HG03565 (cell line): ENCODE measurements around the gene NIPBL.
"Not testable (repeated sequence)": the region's sequence is repeated elsewhere in the genome, so short reads cannot be mapped to it uniquely, and the experiment has no call there.

Experiments
- ATAC-seq: cut with Tn5 transposase; IDR thresholded peaks from one replicate; pipeline ENCODE4 v1.9.1; 2021; ENCODE audit warnings: mild to moderate bottlenecking, moderate library complexity; ENCODE audit not compliant: unreplicated experiment

NIPBL gene

DNA sequence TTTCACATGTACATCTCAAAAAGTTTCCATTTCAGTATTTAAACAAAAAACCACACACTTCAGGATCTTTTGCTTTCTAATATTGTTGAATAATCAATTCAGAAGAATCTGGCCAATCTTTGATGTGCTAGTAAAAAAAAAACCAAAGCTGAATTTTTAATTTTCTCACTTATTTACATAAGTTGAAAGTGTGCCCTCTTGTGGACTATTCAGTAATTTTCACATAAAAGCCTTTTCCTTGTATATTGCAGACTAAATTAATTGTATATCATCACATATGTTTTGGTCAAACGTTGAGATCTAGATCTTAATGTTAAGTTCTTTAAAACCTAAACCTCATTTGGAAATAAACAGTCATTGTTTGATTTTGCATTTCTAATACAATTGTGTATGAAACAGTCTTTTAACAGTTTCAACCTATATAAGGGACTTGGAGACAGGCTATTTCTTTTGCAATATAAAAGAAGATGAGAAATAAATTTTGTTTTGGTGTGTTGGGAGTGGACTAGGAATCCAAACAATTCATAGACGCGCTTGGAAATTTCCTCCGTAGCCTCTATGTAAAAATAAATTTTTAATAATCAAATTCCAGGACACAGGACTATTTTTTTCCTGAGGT, 68.1 kb downstream of the NIPBL start:
- ATAC-seq: no peak

DNA sequence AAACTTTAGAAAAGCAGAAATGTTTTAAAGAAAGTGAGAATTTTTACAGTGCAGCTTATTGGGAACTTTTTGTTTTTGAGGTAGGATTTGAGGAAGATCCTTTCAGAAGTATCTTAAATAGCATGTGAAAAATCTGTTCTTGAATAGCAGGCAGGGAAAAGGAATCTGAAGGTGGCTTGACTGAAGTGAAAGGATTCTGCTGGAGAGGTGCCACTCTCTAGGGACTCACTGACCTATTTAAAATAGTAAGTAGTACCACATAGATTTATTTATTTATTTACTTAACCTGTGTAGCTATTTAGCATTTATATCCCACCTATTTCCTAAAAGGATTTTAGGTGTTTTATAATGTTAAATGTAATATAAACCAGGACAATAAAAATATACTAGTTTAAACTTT, 69.1 kb downstream of the NIPBL start:
- no peak for ATAC-seq

DNA sequence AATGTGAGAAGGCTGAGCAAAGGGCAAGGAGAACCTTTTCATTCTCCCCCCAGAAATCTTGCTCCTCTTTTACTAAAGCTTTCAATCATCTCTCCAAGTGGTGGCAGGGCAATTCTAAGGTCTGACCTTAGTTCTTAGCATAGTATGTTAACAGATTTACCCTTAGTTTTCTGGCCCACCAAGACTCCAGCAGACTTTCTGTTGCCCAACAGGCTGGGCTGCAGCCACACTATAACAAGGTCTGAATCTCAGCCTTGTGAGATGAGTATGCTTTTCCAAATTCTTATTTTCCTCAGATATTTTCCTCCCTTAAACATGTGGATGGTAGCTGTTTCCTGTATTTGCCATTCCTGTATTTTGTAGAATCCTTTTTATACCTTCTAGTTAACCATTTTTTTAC, 69.5 kb downstream of the NIPBL start:
- ATAC-seq: no peak

DNA sequence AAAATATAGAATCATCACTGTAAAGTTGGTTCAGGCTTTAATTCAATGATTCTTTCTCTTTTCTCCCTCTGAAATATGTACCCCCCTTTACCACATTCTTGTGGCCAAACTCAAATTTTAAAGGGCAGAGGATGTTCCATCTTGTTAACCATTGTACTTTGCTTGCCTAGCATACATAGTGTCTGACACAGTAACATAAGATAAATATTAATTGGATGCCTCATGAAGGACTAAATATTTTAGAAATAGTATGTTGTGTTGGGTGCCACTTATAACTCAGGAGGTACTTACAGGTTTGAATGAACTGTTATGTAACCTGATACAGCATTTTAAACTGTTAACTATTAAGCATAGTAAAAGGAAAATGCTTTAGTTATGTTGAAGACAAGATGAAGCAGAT, 71.5 kb downstream of the NIPBL start:
- ATAC-seq: no peak

DNA sequence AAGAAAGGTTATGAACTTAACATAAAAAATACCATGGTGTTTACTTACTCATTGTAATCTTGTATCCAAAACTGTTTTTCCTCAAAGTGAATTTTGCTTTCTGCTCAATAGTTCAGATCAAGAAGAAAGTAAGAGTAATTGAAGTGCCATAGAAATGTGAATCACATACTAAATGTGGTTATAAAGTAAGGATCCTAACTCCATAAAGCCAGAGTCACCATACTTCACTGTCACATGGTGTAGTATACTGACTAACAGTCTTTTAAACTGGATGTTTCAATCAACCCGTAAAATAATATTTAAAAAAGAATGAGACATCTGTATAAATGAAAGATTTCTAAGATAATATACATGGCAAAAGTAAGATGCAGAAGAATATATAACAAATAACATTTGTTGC, 72.1 kb downstream of the NIPBL start:
- no peak for ATAC-seq

DNA sequence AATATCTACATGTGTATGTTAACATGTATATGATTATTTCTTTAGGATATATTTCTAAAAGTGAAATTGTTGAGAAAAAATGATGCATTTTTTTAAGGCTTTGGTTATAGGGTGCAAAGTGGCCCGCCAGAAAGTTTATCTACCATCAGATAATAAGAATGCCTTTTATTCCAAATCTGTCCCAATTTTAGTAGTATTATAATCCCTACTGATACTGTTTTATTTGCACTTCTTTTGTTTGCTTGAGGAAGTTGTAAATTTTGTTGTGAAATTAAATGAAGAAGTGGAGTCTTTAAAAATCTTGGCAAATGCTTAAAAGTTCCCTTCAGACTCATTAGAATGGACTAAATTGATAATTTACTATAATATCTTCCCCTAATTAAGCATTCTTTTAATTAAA, 73.0 kb downstream of the NIPBL start:
- no peak for ATAC-seq

DNA sequence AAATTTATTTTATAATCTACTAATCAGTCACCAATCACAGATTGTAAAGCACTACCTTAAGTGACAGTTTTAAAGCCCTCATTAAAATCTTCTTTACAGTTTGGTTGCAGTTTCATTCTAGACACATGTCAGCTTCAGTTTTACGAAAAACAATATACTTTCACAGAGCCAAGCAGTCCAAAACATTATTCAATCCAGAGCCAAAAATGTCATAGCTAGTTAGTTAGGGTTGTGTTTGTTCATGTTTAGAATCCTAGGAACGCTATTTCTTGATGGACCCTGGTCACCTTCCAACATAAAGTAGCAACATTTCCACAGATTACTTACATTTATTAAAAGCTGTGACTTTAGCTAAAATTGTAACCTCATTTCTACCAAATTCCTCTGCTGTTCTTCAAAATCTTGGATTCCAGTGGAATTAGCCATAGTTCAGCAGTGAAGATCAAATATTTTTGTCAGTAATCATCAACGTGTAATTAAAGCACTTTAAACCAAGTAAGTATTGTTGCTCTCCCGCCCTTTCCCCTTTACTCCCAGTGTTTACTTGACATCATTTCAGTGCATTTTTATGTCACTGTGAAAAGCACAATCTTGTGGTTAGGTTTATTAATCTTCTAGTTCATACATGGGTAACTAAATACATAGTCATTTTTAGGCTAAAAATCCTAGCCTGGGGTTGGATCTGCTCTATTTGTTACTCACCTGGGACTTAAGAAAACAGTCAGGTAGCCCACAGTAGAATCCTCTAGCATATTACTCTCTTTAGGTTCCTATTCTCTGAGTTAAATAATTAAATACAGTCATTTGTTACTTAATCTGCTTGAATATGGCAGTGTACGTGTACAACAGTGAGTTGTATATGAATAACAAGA, 74.3 kb downstream of the NIPBL start:
- ATAC-seq: no peak

DNA sequence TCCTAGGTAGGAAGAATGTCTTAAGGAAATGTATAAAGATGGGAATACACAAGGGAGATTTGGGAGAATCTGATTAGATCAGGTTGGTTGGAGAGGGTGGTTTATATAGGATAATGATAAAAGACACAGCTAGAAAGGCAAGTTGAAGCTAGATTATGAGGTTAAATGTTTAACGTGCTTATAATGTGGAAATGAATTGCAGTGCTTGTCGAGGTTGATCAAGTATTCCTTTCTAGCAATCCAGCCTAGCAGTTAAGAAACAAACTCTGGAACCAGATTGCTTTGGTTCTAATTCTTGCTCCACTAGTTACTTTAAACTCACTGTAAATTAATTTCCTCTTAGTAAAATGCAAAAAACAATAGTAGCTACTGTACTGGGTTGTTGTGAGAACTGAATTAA, 76.5 kb downstream of the NIPBL start:
- no peak for ATAC-seq

DNA sequence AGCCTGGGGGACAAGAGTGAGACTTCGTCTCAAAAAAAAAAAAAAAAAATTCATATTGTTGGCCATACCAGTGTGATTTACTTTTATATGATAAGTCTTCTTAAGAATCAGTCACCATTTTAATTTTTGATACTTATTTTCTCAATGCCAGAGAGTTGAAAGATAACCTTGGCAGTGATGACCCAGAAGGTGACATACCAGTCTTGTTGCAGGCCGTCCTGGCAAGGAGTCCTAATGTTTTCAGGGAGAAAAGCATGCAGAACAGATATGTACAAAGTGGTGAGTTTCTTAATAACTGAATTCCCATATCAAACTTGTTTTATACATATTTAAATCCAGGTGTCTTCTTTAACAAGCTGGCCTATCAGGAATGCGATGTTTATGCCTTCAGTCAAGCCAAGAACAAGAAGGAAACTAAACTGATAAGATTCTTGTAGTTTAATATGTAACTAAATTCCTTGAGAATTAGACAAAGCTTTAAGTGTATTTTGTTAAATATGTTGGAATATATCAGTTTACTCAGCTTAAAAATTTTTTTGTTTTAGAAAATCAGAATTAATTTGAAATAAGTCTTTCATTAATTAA, 81.5 kb downstream of the NIPBL start:
- no peak for ATAC-seq

DNA sequence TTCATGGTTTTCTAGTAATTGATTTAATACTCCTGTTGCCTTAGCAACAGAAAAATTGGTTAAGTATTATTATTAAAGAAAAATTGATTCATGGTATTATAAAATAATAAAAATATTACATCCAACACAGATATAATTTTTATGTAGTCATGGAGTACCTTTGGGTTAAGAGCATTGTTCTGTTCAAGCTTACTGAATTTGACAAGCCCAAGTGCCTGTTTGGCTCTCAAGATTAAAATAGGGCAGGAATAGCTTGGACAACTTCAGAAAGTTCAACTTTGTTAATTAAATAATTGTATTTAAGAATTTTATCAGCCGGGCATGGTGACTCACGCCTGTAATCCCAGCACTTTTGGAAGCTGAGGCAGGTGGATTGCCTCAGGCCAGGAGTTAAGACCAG, 82.0 kb downstream of the NIPBL start:
- no peak for ATAC-seq

DNA sequence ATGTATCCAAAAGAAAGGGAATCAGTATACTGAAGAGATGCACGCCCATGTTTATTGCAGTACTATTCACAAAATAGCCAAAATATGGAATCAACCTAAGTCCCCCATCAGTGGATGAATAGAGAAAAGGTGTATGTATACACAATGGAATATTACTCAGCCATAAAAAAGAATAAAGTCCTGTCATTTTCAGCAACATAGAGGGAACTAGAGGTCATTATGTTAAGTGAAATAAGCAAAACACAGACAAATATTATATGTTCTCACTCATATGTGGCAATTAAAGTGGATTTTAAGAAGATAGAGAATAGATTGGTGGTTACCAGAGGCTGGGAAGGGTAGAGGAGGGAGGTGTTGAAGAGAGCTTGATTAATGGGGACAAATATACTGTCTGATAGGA, 88.6 kb downstream of the NIPBL start:
- ATAC-seq: no peak

DNA sequence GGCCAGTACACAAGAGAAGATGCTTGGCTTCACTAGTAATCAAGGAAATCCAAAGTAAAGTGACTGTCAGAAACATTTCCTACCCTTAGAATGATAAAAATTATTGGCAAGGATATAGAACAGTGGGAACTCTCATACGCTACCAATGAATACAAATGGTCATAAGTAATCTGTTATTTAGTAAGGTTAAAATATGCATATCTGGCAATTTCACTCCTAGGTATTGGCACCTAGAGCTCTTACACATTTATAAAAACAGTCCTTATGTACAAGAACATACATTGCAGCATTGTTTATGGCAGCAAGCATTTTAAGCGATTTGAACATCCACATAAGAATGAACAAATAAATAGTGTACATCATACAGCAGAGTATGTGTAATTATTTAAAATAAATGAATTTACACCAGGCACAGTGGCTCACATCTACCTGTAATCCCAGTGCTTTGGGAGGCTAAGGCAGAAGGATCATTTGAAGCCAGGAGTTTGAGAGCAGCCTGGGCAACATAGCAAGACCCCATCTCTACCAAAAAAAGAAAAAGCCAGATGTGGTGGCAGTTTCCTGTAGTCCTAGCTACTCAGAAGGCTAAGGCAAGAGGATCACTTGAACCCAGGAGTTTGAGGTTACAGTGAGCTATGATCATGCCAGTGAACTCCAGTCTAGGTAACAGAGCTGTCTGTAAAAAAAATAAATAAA, 93.3 kb downstream of the NIPBL start:
- ATAC-seq: no peak

DNA sequence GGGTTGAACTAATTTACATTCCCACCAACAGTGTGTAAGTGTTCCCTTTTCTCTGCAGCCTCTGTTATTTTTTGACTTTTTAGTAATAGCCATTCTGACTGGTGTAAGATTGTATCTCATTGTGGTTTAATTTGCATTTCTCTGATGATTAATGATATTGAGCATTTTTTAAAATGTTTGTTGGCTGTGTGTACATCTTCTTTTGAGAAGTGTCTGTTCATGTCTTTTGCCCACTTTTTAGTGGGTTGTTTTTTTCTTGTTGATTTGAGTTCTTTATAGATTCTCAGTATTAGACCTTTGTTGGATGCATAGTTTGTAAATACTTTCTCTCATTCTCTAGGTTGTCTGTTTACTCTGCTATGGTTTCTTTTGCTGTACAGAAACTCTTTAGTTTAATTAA, 101.6 kb downstream of the NIPBL start:
- no peak for ATAC-seq

DNA sequence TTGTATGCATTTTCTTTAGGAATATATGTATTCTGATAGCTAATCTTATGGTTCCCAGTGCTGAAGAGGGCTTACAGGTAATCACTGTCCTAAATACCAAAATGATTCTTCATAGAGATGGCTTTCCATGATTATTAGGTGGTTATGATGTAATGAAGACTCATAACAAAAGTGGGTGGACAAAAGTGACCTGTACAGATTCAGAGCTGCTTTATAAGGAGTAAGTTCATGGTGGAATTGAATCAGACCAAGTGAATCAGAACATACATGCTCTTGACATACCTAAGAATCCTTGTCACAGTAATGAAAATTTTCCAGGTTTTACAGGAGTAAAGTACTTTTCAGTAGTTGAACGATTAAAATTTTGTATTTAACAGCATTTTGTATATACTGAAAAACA, 105.6 kb downstream of the NIPBL start:
- no peak for ATAC-seq

DNA sequence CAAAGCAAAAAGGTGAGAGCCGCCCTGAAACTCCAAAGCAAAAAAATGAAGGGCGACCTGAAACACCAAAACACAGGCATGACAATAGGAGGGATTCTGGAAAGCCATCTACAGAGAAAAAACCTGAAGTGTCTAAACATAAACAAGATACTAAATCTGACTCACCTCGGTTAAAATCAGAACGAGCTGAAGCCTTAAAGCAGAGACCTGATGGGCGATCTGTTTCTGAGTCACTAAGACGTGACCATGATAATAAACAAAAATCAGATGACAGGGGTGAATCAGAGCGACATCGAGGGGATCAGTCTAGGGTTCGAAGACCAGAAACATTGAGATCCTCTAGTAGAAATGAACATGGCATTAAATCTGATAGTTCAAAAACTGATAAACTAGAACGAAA, 108.8 kb downstream of the NIPBL start:
- no peak for ATAC-seq

DNA sequence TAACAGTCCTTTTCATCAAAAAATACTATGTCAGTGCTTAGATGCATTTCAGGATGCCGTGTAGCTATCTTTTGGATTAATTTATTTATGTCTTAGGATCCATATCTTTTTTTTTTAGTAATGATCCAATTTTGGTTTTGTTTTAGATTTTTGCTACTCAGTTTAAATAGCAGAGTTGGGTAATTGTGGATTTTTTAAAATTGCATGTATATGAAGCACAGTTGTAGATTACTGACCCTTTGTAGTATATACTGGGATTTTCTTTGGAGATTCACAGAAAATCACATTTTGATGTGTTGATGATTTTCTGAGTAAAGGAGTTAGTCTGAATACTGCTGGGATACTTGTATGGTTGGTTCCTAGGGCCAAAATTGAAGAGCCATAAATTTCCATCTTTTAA, 111.8 kb downstream of the NIPBL start:
- ATAC-seq: no peak

DNA sequence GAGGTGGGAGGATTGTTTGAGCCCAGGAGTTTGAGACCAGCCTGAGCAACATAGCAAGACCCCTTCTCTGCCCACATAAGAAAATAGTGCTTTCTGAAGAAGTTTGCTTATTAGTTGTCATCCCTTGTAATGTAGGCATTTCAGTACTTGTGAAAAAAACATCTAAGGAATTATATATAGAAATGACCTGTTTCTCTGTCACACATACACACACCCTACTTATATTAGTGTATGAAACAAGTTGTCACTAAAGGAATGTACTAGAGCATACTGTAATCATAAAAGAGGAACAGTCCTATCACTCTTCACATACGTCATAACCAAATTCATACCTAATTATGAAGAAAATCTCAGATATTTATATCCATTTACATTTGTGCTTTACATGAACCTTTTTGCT, 122.0 kb downstream of the NIPBL start:
- ATAC-seq: no peak

DNA sequence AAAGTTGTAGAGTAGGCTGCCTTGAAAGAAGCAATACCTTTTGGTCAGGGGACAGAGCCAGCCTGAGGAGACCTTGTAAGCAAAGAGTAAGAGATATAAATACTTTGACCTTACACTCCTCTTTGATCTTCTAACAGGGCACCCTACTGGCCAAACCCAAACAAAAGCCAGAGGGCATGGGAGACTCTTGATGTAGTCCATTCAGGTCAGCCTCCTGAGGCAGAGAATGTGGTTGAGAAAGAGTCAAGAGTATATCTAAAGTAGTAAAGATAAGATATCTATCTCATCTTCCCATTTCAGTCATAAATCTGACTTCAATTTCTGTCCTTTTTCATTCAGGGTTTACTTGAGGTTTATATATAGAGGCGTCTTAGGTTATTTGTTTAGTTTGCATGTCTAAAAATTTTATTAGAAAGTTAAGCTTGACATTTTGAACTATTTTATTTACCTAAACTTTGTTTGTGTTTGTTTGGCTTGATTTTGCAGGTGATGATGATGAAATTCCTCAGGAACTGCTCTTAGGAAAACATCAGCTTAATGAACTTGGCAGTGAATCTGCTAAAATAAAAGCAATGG, 125.7 kb downstream of the NIPBL start:
- no peak for ATAC-seq

DNA sequence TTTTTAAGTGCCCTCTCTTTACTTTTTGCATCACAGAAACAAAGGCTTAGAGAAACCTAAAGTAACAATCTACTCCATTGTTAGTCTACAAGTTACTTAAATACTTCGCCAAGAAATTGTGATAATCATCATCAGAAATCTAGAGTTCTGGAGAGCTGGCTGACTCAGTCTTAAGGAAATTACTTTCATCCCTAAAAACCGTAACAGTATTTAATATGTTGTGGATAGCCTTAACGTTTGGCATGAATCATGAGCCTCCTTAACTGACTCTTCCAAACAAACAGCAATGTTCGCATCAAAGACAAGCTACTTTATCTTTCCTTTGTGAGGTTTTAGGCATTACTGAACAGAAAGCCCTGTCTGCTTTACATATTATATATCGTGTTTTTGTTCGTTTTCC, 128.7 kb downstream of the NIPBL start:
- ATAC-seq: no peak

DNA sequence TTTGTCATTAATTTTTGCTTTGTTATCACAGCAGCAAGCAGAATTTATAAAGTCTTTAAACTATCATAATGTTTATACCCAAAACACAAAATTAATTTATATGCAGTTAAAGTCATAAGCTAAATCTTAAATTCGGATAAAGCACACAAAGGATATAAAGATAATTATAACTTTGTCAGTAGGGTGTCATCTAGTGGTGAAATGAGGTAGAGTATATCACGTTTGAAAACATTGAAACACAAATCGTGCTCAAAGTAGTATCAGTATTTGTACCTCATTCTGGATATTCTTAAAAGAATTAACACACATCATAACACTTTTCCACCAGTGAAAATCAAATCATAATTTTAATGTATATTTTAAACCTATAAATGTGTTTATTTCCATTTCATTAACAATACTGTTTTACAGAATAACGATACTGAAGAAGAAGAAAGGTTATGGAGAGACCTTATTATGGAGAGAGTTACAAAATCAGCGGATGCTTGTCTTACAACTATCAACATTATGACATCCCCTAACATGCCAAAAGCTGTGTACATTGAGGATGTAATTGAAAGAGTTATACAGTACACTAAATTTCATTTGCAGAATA, 129.5 kb downstream of the NIPBL start:
- peak; percentile 40 for ATAC-seq

DNA sequence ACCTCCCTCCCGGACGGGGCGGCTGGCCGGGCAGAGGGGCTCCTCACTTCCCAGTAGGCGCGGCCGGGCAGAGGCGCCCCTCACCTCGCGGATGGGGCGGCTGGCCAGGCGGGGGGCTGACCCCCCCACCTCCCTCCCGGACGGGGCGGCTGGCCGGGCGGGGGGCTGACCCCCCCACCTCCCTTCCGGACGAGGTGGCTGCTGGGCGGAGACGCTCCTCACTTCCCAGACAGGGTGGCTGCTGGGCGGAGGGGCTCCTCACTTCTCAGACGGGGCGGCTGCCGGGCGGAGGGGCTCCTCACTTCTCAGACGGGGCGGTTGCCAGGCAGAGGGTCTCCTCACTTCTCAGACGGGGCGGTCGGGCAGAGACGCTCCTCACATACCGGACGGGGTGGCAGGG, 136.6 kb downstream of the NIPBL start:
- ATAC-seq: not testable (repeated sequence)
